ENCODE data around the gene FXYD4. TPM values are rescaled to one million over a fixed set of nuclear protein-coding genes. Genes with fewer than 3 reads are reported as not detected.
A peak's percentile ranks its signal among the peaks of the same experiment; 100 is the strongest.

Gene FXYD4
- total and polyA plus RNA-seq, 2 experiments from 2014 or later = not detected

DNA sequence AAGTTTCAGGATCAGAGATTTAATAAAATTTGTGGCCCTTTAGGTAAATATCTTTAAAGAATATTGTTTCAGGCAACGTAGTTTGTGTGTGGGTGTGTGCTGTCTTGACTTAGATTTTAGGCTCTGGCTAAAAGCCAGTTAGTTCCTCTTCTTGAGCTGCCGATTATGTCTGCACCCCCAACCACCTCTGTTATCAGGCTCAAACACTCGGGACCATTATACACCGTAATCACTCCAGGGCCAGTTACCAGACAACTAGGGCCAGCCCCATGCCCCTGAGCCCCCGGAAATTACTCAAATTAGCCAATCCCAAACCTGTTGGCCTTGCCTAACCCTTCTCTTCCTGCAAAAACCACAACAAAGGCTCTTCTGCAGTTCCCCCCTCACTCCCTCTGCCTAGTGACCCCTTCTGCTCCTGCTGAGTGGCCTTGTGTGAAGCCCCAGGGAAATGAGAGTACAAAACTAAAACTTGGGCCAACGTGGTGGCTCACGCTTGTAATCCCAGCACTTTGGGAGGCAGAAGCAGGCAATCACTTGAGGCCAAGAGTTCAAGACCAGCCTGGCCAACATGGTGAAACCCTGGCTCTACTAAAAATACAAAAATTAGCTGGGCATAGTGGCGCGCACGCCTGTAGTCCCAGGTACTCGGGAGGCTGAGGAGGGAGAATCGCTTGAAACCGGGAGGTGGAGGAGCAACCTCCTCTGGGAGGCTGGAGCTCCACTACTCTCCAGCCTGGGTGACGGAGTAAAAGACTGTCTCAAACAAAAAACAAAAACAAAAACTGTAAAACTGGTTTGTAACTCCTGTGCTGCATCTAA lies 46.7 kb downstream of the FXYD4 start:
- Histone ChIP-seq H2AFZ (no peak overlapping the region), H3K9me2 (ENCODE audit: insufficient read depth) (no peaks in the 10 kb centered on the region), H3K27me3 (replicated peaks; ENCODE audit: insufficient read depth) (no peaks in the 10 kb centered on the region), H3K36me3 (ENCODE audit: low read depth) (no peaks in the 10 kb centered on the region), H4K20me1 (ENCODE audit: insufficient read depth) (no peaks in the 10 kb centered on the region), H3F3A (ENCODE audit: insufficient read depth) (peaks cover 17% of the 10 kb centered on the region), H3K79me2 (ENCODE audit: insufficient read depth) (no peaks in the 10 kb centered on the region), H3K4me2 (ENCODE audit: unreplicated experiment) (no peak overlapping the region), H3K4me3 (no peak overlapping the region), H3K9me3 (ENCODE audit: low read depth) (no peaks in the 10 kb centered on the region), H3K4me1 (ENCODE audit: insufficient read depth) (peaks cover 5% of the 10 kb centered on the region; the same call in 1 of the 2 replicates), H3K27ac (no peak overlapping the region), H3K9ac (no peak overlapping the region)
- in situ Hi-C loops (cut with MboI) = no loop called here
- TF ChIP-seq EZH2phosphoT487 (IDR thresholded peaks at IDR 0.05; ENCODE audit: insufficient read depth, low read depth) (no peak), EZH2 (IDR thresholded peaks at IDR 0.05; ENCODE audit: insufficient read depth, poor library complexity, severe bottlenecking) (no peak)
- WGBS, 2 experiments (ENCODE audit: low coverage in 1 of 2, low lambda C conversion rate in 2 of 2, missing lambda C conversion rate in 2 of 2) = 85 to 87% methylated on average over 14 of the region's 14 CpGs
- no peak for DNase-seq

DNA sequence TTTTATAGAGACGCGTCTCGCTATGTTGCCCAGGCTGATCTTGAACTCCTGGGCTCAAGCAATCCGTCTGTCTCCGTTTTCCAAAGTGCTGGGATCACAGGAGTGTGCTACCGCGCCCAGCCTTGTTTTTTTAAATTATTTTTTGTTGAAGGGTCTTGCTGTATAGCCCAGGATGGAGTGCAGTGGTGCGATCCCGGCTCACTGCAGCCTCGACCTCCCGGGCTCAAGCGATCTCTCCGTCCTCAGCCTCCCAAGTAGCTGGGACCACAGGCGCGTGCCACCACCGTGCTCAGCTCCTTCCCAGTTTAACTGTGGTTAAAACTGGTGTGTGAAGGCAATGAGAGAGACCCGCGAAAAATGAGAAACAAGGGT lies 48.5 kb downstream of the FXYD4 start:
- no peak for DNase-seq

DNA sequence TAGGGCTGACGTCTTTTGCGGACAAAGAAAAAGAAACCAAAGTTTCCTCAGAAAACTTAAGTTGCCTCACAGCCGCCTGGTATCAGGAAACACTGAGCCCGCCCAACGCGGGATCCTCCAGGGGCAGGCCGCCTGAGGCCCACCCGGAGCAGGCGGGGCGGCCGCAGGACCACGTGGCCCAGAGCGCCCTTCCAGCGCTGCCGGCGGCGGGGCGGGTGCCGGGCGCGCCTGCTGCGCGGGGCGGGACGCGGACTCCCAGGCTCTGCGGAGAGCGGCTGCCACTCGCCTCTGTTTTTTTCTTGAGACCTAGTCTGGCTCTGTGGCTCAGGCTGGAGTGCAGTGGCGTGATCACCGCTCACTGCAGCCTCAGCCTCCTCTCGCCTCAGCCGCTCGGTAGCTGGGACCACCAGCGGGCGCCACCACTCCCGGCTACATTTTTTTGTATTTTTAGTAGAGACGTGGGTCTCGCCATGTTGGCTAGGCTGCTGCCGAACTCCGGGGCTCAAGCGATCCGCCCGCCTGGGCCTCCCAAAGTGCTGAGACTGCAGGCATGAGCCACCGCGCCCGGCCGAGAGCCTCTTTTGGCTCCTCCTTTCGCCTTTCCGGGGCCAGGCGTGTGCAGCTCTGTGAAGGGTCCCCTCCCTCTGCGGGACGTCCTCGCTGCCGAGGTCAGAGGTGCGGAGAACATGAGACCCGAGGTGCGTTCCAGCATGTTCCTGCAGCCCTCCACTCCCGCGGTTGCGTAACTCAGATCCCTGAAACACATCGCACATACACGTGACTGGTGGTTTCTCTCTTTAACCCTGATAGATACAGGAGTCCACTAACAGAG lies 49.1 kb downstream of the FXYD4 start:
- 1 to 2% methylated on average over 45 to 55 of the region's 63 CpGs for WGBS, 2 experiments (ENCODE audit: low coverage in 1 of 2, low lambda C conversion rate in 2 of 2, missing lambda C conversion rate in 2 of 2)
- no peaks in the 10 kb centered on the region for H3K9me3 ChIP-seq (ENCODE audit: low read depth)
- no peaks in the 10 kb centered on the region for H4K20me1 ChIP-seq (ENCODE audit: insufficient read depth)
- peak overlapping the region; percentile 94 for H3K9ac ChIP-seq
- DNase-seq = peak; percentile 93
- no peaks in the 10 kb centered on the region for H3K79me2 ChIP-seq (ENCODE audit: insufficient read depth)
- H3K4me2 ChIP-seq (ENCODE audit: unreplicated experiment) = peak overlapping the region; percentile 94
- peak overlapping the region; percentile 95 for H2AFZ ChIP-seq
- peaks cover 5% of the 10 kb centered on the region; the same call in 1 of the 2 replicates for H3K4me1 ChIP-seq (ENCODE audit: insufficient read depth)
- peak overlapping the region; percentile 77 for H3K4me3 ChIP-seq
- H3F3A ChIP-seq (ENCODE audit: insufficient read depth) = peaks cover 17% of the 10 kb centered on the region
- in situ Hi-C loops (cut with MboI) = no loop called here
- H3K27me3 ChIP-seq (replicated peaks; ENCODE audit: insufficient read depth) = no peaks in the 10 kb centered on the region
- TF ChIP-seq EZH2 (IDR thresholded peaks at IDR 0.05; ENCODE audit: insufficient read depth, poor library complexity, severe bottlenecking) (no peak), EZH2phosphoT487 (IDR thresholded peaks at IDR 0.05; ENCODE audit: insufficient read depth, low read depth) (no peak)
- no peaks in the 10 kb centered on the region for H3K9me2 ChIP-seq (ENCODE audit: insufficient read depth)
- no peaks in the 10 kb centered on the region for H3K36me3 ChIP-seq (ENCODE audit: low read depth)
- H3K27ac ChIP-seq = peak overlapping the region; percentile 97

More for the DNA sequence above, 48.5 kb downstream of the FXYD4 start:
- Histone ChIP-seq H3K27ac (peak overlapping the region; percentile 97), H3K79me2 (ENCODE audit: insufficient read depth) (no peaks in the 10 kb centered on the region), H3K27me3 (replicated peaks; ENCODE audit: insufficient read depth) (no peaks in the 10 kb centered on the region), H3K4me3 (peak overlapping the region; percentile 77), H4K20me1 (ENCODE audit: insufficient read depth) (no peaks in the 10 kb centered on the region), H3K36me3 (ENCODE audit: low read depth) (no peaks in the 10 kb centered on the region), H3K4me2 (ENCODE audit: unreplicated experiment) (peak overlapping the region; percentile 94), H3K9me3 (ENCODE audit: low read depth) (no peaks in the 10 kb centered on the region), H3K9me2 (ENCODE audit: insufficient read depth) (no peaks in the 10 kb centered on the region), H2AFZ (peak overlapping the region; percentile 95), H3F3A (ENCODE audit: insufficient read depth) (peaks cover 17% of the 10 kb centered on the region), H3K9ac (peak overlapping the region; percentile 94), H3K4me1 (ENCODE audit: insufficient read depth) (peaks cover 5% of the 10 kb centered on the region; the same call in 1 of the 2 replicates)
- in situ Hi-C loops (cut with MboI) = no loop called here
- WGBS, 2 experiments (ENCODE audit: low coverage in 1 of 2, low lambda C conversion rate in 2 of 2, missing lambda C conversion rate in 2 of 2) = 47 to 53% methylated on average over 18 of the region's 18 CpGs
- TF ChIP-seq EZH2phosphoT487 (IDR thresholded peaks at IDR 0.05; ENCODE audit: insufficient read depth, low read depth) = no peak
- TF ChIP-seq EZH2 (IDR thresholded peaks at IDR 0.05; ENCODE audit: insufficient read depth, poor library complexity, severe bottlenecking) = no peak

DNA sequence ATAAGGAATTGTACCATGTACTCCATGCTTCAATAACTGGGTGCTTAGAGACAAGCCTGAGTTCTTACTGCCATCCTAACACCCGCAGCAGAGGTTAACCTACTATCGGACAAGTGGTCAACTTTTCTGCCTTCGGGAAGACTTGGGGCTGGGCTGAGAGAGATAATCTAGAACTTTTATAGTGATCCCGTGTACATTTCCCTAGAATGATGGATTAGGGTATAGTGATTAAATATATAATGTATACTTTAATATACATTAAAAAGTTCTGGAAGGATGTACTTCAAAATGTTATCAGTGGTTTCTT lies 49.7 kb downstream of the FXYD4 start:
- no peak for TF ChIP-seq EZH2 (IDR thresholded peaks at IDR 0.05; ENCODE audit: insufficient read depth, poor library complexity, severe bottlenecking)
- no peak for TF ChIP-seq EZH2phosphoT487 (IDR thresholded peaks at IDR 0.05; ENCODE audit: insufficient read depth, low read depth)
- H4K20me1 ChIP-seq (ENCODE audit: insufficient read depth) = no peaks in the 10 kb centered on the region
- H3K79me2 ChIP-seq (ENCODE audit: insufficient read depth) = no peaks in the 10 kb centered on the region
- WGBS, 2 experiments (ENCODE audit: low coverage in 1 of 2, low lambda C conversion rate in 2 of 2, missing lambda C conversion rate in 2 of 2) = 13 to 16% methylated on average over 4 of the region's 4 CpGs
- DNase-seq = no peak
- peak overlapping the region; percentile 94 for H3K4me2 ChIP-seq (ENCODE audit: unreplicated experiment)
- peak overlapping the region; percentile 77 for H3K4me3 ChIP-seq
- in situ Hi-C loops (cut with MboI) = no loop called here
- H3K36me3 ChIP-seq (ENCODE audit: low read depth) = no peaks in the 10 kb centered on the region
- H3K9ac ChIP-seq = peak overlapping the region; percentile 94
- no peaks in the 10 kb centered on the region for H3K9me3 ChIP-seq (ENCODE audit: low read depth)
- no peaks in the 10 kb centered on the region for H3K27me3 ChIP-seq (replicated peaks; ENCODE audit: insufficient read depth)
- H2AFZ ChIP-seq = peak overlapping the region; percentile 95
- H3K27ac ChIP-seq = peak overlapping the region; percentile 97
- H3K4me1 ChIP-seq (ENCODE audit: insufficient read depth) = peaks cover 5% of the 10 kb centered on the region; the same call in 1 of the 2 replicates
- no peaks in the 10 kb centered on the region for H3K9me2 ChIP-seq (ENCODE audit: insufficient read depth)
- H3F3A ChIP-seq (ENCODE audit: insufficient read depth) = peaks cover 17% of the 10 kb centered on the region

Data from GM23248 (cell line).